HL-60/S4 treated with retinoic acid at 250 ng/mL for 4 days and 3 days (cell line): ENCODE data around the gene KLK11.
"Not testable (repeated sequence)": the region's sequence is repeated elsewhere in the genome, so short reads cannot be mapped to it uniquely, and the experiment has no call there.

Experiments used
- in situ Hi-C: fragments of 300-500 bp; cut with MboI; formaldehyde crosslinking; loops from 2 replicates; pipeline ENCODE4 v1.7.0; 2022; ENCODE audit warnings: low sequenced_read_pairs

The KLK11 gene

GRCh38 chr19:51006406-51006805, 20.0 kb downstream of the KLK11 start:
- in situ Hi-C loops = no loop called here

GRCh38 chr19:51005248-51005647, 21.2 kb downstream of the KLK11 start:
- in situ Hi-C loops = no loop called here

- in situ Hi-C loops = no loop called here
Measured at GRCh38 chr19:51003316-51003715, 23.1 kb downstream of the KLK11 start.

- in situ Hi-C loops = no loop called here
Measured at GRCh38 chr19:51002542-51003311, 23.7 kb downstream of the KLK11 start.

DNA sequence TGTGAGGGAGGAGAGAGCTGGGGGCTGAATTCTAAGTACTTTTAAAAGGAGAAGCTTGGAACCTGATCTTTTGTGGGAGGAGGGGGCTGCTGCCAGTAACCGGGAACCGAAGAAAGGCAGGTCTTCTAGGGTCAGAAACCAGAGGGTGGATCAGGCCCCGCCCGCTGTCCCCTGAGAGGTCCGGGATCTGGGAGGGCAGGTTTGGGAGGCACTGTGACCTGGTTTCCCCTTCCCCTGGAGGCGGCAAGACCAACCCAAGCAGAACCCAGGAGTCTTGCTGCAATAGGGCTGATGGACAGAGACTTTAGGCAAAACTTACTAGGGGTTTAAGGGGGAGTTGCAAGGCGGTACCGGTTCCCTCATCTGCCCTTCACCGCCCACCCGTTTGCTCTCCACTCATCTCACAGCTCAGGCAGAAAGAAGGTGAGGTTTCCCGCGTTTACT, 24.3 kb downstream of the KLK11 start:
- in situ Hi-C loops = no loop called here

DNA sequence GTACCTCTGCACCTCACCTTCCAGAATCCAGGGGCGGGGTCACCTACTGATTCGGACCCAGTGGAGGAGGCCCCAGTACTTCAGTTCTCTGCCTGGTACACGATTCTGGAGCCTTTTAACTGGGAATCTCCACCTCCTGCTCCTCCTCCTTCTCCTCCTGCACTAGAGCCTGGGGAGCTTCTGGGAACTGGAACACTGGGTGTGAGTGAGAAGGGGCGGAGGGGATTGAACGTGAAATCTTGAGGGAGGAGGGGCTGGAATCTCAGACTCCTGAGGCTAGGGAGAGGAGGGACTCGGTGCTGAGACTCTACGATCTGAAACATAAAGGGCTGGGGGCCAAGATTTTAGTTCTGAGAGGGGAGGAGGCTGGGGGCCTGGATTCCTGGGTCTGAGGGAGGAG, 24.9 kb downstream of the KLK11 start, which contains the start of gene KLK8:
Gene KLK8 (minus strand): TSS at position 90 of the 400 bp plus-strand sequence. CDS start 437 bp downstream, outside the sequence.
- in situ Hi-C loops = no loop called here

- in situ Hi-C loops = no loop called here
Measured at GRCh38 chr19:51000981-51001380, 25.4 kb downstream of the KLK11 start.

GRCh38 chr19:51000426-51000825, 26.0 kb downstream of the KLK11 start:
- in situ Hi-C loops = no loop called here

DNA sequence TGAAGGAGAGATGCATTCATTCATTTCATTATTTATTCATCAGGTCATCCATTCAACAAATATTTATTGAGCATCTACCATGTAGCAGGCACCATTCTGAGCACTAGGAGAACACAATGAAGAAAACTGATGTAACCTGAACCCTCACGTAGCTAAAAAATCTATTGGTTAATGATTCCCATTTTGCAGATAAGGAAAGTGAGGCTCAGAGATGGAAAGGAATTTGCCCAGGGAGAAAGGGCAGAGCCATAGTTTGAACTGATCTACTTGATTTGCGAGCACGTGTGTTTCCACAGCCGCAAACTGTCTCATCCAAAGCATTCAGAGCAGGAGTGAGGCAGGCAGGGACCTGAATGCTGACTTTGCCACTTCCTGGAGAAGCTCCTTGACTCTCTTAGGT, 27.7 kb downstream of the KLK11 start:
- in situ Hi-C loops = no loop called here

DNA sequence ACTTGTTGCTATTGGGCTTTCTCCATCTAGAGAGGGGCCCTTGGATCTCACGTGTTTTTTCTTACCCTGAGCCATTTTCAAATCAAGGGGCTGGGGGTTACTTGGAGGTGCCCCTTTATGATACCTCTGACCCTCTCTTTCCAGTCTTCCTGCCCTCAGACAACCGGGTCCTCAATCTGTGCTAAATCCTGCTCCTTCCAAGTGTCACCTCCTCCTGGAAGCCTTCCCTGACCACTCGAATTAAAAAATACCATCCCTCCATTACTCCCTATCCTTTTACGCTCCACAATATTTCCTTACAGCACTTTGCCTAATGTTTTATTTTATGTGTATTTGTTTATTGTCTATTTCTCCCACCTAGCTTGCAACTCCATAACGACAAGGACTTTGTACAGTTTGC, 28.4 kb downstream of the KLK11 start:
- in situ Hi-C loops = no loop called here

DNA sequence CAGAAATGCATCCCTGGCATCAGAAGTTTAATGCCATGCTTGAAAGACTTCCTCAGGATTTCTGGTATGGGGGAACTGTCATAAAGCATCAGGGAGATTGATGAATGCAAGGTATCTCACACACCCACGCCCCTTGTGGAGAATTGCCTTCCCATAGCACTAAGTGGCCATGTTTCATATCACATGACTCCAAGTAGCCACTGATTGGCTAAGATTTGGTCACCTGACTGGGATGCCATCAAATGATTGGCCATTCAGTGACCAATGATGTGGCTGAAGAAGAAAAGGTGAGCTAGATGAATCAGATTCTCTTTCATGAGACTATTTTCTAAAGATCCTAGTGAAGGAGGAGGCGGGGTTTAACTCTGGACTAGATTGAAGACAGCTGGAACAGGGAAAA, 32.3 kb downstream of the KLK11 start:
- in situ Hi-C loops = no loop called here

DNA sequence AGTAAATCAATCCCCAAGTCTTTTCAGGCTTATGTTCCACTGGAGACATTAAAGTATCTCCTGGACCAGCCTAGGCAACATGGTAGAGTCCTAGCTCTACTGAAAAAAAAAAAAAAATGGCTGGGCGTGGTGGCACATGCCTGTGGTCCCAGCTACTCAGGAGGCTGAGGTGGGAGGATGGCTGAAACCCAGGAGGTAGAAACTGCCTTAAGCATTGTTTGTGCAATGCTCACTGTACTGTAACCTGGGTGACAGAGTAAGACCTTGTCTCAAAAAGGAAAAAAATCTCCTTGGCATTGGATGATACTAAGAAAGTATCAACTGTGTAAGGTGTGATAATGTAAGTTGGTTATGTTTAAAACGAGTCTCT, 33.8 kb downstream of the KLK11 start:
- in situ Hi-C loops = no loop called here

DNA sequence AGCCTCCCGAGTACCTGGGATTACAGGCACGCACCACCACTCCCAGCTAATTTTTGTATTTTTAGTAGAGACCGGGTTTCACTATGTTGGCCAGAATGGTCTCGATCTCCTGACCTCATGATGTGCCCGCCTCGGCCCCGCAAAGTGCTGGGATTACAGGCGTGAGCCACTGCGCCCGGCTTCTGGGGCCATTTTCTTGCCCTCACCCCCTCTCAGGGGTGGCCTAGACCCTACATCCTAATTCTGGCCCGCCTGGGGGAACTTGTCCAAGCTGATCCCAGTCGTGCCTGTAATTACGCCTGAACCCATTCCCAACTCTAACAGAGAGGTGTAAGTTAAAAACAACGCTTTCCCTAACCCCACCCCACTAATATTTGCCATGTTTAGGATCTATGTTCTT, 42.0 kb downstream of the KLK11 start:
- in situ Hi-C loops = not testable (repeated sequence)

GRCh38 chr19:50983625-50984292, 42.7 kb downstream of the KLK11 start, which contains the start of gene KLK7:
Gene KLK7 (minus strand): TSS chr19:50983917. CDS start chr19:50982399, 1,518 bp downstream.
- in situ Hi-C loops = no loop called here

DNA sequence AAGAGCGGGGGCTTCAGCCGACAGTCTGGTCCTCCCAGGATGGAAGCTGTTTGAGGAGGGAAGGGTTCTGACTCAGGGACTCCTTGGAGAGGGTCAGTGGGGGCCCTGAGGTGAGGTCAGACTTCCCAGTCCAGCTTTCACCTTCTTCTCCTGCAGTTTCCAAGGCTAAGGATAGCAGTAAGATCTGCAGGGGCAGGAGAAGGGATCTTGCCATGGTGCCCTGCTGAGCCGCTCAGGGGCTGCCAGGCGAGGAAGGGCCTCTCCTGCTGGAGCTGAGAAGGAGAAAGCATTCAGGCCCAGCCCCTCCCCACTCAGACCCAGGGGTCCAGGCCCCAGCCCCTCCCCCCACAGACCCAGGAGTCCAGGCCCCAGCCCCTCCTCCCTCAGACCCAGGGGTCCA, 44.2 kb downstream of the KLK11 start:
- in situ Hi-C loops = no loop called here

GRCh38 chr19:50981587-50982146, 44.7 kb downstream of the KLK11 start:
- in situ Hi-C loops = no loop called here

GRCh38 chr19:50980208-50980607, 46.2 kb downstream of the KLK11 start:
- in situ Hi-C loops = no loop called here

DNA sequence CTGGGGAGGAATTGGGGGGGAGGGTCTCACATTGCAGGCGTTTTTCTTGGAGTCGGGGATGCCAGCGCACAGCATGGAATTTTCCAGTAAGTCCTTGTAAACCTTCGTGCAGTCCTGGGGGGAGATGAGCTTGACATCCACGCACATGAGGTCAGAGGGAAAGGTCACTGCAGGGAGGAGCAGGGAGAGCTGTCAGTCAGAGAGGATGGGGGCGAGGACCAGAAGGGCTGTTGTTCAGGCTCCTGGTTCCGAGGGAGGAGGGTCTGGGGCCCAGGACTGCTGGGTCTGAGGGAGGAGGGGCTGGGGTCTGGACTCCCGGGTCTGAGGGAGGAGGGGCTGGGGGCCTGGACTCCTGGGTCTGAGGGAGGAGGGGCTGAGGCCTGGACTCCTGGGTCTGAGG, 46.7 kb downstream of the KLK11 start:
- in situ Hi-C loops = no loop called here

DNA sequence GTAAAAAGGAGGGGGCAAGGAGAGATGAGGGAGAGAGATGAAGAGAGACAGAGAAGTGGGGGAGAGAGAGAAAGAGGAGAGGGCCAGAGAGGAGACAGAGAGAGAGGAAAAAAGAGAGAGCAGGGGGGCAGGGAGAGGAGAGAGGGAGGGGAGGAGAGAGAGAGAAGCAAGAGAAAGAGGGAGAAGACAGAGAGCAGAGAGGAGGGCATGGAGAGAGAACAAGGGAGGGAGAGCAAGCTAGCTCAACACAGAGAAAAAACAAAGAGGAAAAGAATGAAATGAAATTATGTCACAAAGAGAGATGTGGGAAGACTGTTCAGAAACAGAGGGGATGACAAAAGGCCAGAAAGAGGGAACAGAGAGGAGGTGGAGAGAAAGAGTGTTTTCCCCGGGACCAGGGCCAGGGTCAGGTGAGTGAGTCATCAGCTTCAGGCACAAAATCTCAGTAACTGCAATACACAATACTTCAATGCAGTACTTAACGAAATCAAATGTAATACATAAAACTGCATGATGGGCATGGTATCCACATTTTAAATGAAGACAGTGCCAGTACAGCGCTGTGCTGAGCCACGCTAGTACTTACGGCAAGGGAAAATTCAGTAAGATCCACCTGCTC, 47.5 kb downstream of the KLK11 start:
- in situ Hi-C loops = no loop called here

- in situ Hi-C loops = no loop called here
Measured at GRCh38 chr19:50977626-50978025, 48.8 kb downstream of the KLK11 start.

DNA sequence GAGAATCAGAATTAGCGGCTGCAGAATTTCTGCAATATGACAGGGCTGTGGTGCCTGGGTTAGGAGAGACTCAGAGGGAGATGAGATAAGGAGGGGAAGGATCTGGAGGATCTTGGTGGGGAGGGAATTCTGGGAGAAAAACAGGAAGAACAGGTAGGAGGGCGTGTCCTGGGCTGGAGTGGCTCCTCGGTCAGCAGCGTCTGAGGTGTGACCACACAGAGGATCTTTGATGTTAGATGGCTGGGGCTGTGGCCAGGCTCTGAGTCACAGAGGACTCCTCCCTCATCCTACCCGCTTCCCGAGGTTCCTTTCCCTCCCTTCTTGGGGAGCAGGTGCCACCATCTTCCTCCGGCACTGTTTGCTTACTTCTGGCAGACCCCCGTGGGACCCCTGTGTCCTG, 50.6 kb downstream of the KLK11 start:
- in situ Hi-C loops = no loop called here
